Measurements from ENCODE around the gene ADPRM.

Gene ADPRM

DNA sequence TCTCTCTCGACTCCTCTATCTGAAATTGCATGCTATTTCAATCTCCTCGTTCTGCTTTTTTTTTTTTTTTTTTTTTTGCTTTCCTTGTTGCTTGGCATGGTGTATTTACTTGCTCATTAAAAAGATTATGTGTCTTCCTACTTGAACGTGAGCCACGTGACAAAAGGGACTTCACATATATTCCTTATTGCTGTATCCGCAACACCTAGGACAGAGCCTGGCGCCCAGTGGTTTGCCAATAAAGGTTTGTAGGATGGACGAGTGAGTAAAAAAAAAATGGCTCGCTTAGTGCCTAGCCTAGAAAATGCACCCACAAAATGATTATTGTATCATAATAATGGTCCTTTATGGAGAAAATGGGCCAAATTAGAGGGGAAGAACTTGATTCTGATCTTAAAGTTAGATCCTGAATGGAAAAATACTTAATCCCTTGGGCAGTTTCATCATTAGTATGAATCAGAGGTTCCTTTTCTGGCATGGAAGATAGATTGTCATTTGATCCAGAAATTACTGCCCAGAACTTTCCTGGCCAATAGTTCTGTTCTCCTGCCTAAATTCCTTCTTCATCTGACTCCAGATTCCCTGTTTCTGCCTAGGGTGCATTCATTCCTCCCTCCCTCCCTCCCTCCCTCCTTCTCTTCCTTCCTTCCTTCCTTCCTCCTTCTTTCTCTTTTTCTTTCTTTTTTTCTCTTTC, 46.1 kb downstream of the ADPRM start:
- no peak for DNase-seq

DNA sequence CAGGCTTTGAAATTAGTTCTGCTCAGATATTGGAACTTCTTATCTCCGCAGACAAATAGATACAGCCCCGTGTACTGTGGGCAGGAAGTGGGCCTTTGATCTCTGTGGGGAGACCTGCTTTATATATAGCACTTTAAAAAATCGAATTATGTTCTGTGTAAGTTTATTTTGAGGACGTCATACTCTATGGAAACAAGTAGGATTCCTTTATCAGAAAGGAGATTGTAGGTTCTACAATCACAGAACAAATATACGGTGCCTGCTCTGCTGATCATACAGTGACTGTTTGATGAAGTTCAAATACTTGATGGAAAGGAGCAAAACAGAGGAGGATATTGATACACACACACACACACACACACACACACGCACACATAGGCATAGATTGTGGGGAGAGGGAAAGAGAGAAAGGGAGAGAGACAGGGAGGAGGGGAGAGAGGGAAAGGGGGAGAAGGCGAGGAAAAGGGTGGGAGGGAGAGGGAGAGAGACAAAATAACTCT, 47.2 kb downstream of the ADPRM start:
- DNase-seq, result no peak

DNA sequence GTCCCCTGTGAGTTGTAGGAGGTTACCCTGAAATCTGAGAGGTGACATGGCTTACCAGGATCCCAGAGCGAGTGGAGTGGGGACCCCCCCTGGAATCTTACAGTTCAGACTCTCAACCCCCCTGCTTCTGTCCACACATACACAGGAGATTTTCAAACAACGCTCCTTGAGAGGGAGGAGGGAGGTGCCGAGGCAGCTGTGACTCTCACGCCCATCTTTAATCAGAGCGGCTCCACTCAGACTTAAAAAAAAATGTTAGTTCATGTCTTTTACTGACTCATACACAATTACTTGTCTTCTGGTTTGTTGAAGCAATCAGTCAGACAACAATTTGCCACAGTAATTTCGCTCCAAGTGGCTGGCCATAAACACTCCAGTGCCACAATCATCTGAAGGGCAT, 47.8 kb downstream of the ADPRM start:
- no peak for DNase-seq

DNA sequence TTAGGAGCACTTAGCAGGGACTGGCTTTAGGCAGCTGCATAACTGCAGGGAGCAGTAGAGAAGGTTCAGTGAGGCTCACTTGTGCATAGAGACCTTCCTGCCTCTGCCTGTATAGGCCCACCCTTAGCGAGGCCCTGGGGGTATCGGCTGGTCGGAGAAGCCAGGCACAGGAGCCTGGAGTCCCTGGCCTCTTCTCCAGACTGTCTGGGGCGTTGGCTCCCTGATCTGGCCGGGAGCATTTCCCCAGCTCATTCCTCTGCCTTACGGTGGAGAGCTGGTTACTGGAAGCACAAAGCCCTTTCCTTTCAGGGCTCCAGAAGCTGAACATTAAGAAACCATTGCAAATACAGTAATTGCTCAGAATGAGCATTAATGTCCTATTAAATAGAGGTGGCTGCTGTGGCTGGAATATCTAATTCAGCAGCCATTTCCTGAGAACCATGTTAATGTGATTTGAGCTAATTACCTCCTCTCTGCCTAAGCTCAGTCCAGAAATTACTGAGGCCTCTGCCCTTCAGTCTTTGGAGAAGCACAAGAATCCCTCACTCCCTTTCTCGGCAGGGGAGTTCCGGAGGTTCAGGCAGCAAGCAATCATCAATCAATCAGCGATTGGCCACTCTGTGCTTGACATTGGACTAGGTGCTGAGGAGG, 51.3 kb downstream of the ADPRM start:
- no peak for DNase-seq

DNA sequence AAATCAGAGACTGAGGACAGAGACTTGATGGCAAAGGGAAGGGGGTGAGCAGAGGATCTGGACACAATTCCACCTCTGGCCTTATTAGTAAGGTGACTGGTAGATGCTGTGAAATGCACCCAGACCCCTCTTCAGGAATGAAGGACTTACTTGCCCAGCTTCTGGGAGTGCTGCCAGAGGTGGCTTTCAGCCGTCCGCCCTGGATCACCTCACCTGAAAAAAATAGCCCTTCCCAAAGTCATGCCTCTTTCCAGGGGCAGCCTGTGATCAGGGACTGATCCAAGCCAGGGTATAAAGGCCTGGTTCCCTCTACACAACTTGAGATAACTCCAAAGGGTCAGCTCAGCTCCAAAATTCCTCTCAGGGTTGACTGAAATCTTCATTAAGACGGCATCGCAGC, 52.8 kb downstream of the ADPRM start:
- DNase-seq, result no peak

DNA sequence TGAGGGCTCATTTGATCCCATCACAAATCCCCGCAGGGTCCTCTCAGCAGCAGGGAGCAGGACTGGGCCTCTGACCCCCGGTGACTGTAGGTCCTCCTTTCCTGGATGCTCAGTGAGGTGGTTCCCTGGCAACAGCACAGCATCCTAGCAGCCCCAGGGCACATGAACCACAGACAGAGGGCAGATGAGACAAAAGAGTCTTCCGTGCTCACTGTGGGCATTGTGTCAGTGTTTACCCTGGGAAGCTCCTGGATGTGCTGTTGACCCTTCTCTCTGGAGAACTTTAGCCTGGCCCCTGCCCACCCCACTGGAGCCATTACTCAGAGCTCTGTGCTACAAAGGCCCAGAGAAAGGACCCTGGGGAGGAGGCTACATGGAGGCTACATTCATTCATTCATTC, 54.2 kb downstream of the ADPRM start:
- DNase-seq, result no peak

DNA sequence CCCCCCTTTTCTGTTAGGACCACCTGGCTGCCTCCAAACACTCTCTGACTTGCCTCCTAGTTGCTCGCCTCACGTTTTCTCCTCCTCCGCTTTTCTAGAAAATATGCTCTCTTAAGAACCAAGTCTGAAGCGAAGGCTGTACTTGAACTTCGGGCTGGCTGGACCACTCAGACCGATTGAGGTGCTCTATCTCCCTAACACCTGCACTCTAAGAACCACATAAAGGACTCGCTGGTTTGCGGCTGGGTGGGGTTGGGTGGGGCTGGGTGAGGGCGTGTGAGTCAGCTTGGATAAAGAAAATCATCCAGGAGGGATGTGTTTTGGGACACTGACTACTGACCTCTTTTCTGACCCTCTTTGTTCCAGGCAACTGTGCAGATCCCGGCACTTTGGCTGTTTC, 55.3 kb downstream of the ADPRM start:
- DNase-seq, result no peak

DNA sequence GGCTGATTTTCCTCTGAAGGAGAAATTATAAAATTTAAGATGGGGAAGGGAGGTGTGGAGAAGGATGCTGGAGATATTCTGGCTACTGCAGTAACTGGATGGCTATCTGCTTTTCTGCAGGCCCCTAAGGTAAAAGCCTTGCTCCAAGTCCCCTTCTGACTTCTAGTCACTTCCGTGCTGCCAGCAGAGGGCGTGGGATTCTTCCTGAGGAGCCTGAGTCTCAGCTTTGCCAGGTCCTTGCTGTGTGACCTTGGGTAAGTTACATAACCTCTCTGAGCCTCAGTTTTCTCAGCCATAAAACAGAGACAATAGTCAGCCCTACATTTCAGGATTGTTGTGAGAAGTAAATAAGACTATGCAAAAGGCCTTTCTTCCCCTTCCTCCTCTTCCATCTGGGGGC, 56.7 kb downstream of the ADPRM start:
- no peak for DNase-seq

DNA sequence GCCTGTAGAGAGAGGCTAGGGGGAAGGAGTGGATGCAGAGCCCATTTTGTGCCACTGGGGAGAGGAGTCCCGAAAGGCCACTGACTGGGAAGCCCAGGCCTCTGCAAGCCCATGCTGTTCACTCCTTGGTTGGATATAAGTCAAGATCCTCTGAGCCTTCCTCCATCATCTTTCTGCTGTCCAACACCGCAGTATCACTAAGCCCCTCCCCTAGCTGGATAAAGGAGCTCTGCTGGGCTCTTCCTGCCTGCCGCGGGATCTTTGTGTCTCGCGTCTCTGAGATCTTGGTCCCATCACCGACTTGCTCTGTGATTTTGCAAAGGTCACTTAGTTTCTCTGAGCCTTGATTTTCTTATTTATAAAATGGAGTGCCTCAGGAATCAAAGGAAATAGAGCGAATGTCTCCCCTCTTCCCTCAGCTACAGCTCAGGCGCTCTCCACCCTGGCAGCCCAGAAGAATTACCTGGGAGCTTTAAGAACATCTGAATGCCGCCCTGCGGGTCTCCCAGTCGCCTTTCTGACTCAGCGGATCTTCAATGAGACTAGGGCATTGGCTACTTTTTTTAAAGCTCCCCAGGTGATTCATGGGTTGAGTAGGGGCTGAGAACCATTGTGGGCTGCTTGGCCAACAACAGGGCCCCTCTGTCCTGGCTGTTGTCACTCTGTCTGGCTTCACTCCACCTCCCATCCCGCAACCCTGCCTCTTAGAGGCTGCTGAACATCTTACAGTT, 57.6 kb downstream of the ADPRM start:
- DNase-seq, result no peak

DNA sequence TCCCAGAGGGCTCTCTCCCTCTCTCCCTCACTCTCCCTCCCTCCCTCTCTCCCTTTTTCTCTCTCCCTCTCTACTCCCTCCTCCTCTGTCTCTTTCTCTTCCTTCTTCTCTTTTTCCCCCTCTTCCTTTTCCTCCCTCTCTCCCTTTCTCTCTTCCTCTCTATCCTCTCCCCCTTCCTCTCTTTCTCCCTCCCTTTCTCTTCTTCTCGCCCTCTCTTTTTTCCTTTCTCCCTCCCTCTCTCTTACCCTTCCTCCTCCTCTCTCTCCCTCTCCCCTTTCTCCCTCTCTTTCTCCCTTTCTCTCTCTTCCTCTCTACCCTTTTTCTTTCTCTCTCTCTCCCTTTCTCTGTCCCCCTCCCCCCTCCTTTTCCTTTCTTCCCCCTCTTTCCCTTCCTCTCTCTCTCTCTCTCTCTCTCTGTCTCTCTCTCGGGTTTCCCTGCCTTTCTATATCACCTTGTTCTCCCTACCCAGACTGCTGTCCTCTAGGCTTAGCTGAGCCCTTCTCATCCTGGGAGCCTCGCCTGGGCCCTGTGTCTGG, 58.3 kb downstream of the ADPRM start:
- no peak for DNase-seq

DNA sequence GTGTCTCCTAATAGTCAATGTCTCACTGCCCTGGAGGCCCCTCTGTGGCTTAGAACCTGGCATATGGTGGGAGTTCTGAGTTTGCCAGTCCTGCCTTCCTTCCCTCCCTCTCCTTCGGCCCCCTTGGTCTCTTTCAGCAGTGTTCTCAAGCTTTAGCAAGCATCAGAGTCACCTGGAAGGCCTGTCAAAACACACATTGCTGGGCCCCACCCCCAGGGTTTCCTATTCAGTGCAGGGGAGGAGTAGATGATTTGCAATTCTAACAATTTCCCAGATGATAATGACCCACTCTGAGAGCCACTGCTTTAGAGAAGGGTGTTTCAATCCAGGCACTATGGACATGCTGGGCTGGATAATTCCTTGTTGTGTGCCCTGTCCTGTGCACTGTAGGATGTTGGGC, 58.8 kb downstream of the ADPRM start:
- DNase-seq, result no peak

DNA sequence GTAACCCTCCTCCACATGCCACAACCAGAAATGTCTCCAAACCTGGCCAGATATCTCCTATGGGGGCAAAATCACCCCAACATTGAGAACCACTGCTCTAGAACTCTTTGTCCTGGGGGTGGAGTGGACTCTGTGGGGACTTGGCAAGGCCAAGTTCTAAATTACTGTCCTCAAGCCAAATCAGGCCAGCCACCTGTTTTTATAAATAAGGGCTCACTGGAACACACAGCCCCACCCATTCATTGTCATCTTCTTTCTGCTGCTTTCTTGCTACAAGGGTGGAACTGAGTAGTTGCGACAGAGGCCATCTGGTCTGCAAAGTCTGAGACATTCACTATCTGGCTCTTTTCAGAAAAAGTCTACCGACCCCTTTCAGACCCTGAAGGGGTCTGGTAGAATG, 59.2 kb downstream of the ADPRM start:
- DNase-seq, result no peak

DNA sequence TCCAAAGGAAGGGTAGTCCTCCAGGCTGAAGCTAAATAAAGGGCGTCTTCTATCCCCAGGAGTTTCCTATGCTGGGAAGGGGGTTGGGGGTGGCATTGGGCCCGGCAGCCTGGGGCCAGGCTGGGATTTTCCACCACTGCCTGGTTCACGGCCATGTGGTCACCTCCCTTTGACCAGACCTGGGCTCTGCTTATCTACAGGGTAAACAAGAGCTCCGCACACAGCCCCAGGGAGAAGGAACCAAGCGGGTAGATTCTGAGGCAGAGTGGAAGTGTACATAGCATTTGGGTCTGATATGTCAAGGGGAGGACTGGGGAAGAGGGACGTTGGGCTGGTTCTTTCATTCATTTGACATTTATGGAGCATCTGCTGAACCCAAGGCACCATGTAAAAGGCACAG, 59.7 kb downstream of the ADPRM start:
- no peak for DNase-seq

DNA sequence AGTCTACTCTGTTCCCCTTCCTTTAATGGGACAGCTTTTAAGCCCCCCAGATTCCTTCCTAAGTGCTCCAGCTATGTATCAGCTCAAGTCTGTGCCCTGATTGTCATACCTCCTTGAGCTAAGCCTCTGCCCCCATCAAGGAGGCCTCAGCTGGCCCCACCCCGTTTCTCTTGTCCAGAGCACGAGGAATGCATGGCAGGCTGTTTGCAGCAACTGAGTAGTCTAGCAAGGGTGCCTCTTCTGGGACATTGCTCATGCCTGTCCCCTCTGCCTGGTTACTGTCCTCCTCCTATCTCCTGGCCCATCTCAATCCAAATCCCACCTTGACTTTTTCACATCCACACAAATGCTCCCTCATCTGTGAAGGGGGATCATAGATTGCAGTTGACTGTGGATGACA, 60.3 kb downstream of the ADPRM start:
- DNase-seq, result no peak

DNA sequence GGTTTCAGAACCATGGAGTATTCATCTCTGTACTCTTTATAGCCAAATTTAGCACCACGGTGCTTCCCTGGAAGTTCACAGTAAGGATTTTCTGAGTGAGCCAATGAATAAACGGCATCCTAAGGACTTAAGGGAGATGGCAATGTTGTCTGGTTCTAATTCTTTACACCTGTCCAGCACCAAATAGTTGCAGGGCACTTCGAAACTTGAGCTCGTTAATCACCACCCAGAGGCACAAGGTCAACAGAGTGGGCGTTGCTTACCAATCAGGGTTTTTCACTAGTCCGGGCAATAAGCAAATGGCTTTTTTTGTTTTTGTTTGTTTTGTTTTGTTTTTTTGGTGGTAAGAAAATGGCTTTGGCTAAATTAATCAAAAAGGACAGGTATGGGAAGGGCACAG, 60.7 kb downstream of the ADPRM start:
- DNase-seq, result no peak
